ENCODE data around the gene USP22.
A peak's percentile ranks its signal among the peaks of the same experiment; 100 is the strongest.

The USP22 gene

GRCh38 chr17:21035406-21035805 is 7.4 kb downstream of the USP22 start:
- H3K4me3 ChIP-seq (ENCODE audit: low read depth, low read length): no peak overlapping the region
- TF ChIP-seq, protein P1, sequence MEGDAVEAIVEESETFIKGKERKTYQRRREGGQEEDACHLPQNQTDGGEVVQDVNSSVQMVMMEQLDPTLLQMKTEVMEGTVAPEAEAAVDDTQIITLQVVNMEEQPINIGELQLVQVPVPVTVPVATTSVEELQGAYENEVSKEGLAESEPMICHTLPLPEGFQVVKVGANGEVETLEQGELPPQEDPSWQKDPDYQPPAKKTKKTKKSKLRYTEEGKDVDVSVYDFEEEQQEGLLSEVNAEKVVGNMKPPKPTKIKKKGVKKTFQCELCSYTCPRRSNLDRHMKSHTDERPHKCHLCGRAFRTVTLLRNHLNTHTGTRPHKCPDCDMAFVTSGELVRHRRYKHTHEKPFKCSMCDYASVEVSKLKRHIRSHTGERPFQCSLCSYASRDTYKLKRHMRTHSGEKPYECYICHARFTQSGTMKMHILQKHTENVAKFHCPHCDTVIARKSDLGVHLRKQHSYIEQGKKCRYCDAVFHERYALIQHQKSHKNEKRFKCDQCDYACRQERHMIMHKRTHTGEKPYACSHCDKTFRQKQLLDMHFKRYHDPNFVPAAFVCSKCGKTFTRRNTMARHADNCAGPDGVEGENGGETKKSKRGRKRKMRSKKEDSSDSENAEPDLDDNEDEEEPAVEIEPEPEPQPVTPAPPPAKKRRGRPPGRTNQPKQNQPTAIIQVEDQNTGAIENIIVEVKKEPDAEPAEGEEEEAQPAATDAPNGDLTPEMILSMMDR (IDR thresholded peaks at IDR 0.05; ENCODE audit: low read depth, low read length): no peak

GRCh38 chr17:21034340-21035235 is 8.2 kb downstream of the USP22 start:
- 0 out of 2 replicates have a peak overlapping the region, but pooled peaks have one; percentile 19 for H3K4me3 ChIP-seq (ENCODE audit: low read depth, low read length)

DNA sequence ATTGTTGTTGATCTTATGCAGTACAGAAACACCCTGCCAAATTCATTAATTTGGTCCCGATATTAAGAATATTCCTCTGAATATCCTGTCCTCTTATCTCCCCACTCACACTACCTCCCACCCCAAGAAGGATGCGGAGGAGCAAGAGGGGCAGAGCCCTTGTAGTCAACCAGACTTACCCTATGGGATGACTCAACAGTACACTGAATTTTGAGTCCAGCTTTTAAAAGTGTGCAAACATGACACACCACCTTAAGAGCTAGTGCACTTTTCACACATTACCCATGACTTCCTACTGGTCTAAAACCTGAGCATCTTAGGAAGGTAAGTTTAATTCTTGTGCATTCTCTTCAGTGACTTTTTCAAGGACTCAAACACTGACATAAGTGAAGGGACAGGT is 9.5 kb downstream of the USP22 start:
- TF ChIP-seq, protein P1 (IDR thresholded peaks at IDR 0.05; ENCODE audit: low read depth, low read length): no peak
- H3K4me3 ChIP-seq (ENCODE audit: low read depth, low read length): no peak overlapping the region

More at GRCh38 chr17:21034340-21035235, 8.2 kb downstream of the USP22 start:
- TF ChIP-seq, protein P1 (IDR thresholded peaks at IDR 0.05; ENCODE audit: low read depth, low read length): no peak

DNA sequence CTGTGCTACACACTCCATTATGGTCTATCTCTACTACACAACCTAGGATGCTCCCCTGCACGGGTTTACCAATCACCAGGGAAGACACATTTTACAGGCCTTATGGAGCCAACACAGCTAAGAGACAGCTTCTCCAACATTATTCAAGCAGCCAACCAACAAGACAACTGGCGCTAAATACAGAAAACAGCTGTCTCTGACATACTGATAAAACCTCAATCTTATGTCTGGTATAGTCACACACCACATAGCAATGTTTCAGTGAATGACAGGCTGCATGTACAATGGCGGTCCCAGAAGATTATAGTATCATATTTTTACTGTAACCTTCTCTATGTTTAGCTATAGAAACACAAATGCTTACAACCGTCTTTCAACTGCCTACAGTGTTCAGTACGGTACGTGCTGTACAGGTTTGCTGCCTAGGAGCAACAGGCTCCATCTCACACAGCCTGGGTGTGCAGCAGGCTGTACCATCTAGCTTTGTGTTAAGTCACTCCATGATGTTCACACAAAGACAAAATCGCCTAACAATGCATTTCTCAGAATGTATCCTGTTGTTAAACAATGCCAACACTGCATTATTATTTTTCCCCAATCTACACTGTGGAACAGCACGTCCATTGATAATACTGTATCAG is 10.9 kb downstream of the USP22 start:
- no peak overlapping the region for H3K4me3 ChIP-seq (ENCODE audit: low read depth, low read length)
- TF ChIP-seq, protein P1 (IDR thresholded peaks at IDR 0.05; ENCODE audit: low read depth, low read length): no peak

DNA sequence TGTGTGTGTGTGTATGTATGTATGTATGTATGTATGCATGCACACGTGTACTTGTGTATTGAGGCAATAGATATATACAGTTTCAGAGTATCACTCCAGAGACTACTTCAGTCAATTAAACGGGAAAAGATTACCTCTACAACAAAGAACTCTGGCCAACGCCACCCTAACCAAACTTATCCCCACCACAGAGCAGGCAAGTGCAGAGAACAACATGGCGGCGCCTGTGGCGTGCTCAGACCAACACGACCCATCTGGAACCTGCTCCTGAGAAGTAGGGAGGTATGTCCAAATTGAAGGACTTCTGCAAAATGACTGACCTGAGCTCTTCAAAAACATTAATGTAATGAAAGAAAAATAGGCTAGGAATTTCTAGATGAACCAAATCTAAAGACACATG is 12.4 kb downstream of the USP22 start:
- no peak overlapping the region for H3K4me3 ChIP-seq (ENCODE audit: low read depth, low read length)
- TF ChIP-seq, protein P1 (IDR thresholded peaks at IDR 0.05; ENCODE audit: low read depth, low read length): no peak

DNA sequence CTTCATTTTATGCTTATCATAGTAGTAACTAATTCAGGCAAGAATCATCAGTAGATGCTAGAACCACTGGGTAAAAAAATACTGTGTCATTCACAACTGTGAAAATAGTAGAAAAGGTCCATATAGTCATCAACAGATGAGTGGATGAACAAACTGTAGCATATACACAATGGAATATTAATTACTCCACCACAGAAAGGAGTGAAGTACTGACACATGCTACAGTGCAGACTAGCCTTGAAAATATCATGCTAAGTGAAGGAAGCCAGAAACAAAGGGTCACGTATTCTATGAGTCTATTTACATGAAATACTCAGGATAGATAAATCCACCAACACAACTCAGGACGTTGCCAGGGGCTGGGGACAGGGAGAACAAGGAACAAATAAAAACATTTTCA is 13.3 kb downstream of the USP22 start:
- H3K4me3 ChIP-seq (ENCODE audit: low read depth, low read length): no peak overlapping the region
- TF ChIP-seq, protein P1 (IDR thresholded peaks at IDR 0.05; ENCODE audit: low read depth, low read length): no peak

GRCh38 chr17:21029036-21029435 is 13.8 kb downstream of the USP22 start:
- H3K4me3 ChIP-seq (ENCODE audit: low read depth, low read length): no peak overlapping the region
- TF ChIP-seq, protein P1 (IDR thresholded peaks at IDR 0.05; ENCODE audit: low read depth, low read length): no peak
